GM18505 (cell line): Measurements from ENCODE around the gene VPS18.

Experiments used
- ATAC-seq: cut with Tn5 transposase; IDR thresholded peaks from one replicate; pipeline ENCODE4 v1.9.1; 2021; ENCODE audit not compliant: unreplicated experiment
- POLR2A ChIP-seq: IDR thresholded peaks from 4 replicates; pipeline ENCODE4 v1.6.1; 2011; ENCODE audit warnings: borderline replicate concordance; ENCODE audit not compliant: insufficient read depth, insufficient read length; ENCODE audit errors: extremely low read depth

VPS18 gene

DNA sequence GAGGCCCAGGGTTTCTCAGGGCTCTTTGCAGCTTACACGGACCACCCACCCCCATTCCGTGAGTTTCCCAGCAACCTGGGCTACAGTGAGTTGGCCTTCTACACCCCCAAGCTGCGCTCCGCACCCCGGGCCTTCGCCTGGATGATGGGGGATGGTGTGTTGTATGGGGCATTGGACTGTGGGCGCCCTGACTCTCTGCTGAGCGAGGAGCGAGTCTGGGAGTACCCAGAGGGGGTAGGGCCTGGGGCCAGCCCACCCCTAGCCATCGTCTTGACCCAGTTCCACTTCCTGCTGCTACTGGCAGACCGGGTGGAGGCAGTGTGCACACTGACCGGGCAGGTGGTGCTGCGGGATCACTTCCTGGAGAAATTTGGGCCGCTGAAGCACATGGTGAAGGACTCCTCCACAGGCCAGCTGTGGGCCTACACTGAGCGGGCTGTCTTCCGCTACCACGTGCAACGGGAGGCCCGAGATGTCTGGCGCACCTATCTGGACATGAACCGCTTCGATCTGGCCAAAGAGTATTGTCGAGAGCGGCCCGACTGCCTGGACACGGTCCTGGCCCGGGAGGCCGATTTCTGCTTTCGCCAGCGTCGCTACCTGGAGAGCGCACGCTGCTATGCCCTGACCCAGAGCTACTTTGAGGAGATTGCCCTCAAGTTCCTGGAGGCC, 5.4 kb downstream of the VPS18 start:
- no peak for TF ChIP-seq POLR2A
- no peak for ATAC-seq

DNA sequence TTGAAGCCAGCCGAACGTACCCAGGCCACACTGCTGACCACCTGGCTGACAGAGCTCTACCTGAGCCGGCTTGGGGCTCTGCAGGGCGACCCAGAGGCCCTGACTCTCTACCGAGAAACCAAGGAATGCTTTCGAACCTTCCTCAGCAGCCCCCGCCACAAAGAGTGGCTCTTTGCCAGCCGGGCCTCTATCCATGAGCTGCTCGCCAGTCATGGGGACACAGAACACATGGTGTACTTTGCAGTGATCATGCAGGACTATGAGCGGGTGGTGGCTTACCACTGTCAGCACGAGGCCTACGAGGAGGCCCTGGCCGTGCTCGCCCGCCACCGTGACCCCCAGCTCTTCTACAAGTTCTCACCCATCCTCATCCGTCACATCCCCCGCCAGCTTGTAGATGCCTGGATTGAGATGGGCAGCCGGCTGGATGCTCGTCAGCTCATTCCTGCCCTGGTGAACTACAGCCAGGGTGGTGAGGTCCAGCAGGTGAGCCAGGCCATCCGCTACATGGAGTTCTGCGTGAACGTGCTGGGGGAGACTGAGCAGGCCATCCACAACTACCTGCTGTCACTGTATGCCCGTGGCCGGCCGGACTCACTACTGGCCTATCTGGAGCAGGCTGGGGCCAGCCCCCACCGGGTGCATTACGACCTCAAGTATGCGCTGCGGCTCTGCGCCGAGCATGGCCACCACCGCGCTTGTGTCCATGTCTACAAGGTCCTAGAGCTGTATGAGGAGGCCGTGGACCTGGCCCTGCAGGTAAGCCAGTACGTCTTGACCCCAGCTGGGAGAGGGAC, 6.2 kb downstream of the VPS18 start:
- TF ChIP-seq POLR2A = no peak
- ATAC-seq = no peak

- no peak for ATAC-seq
- TF ChIP-seq POLR2A = no peak
These were observed 6.8 kb downstream of the VPS18 start for GRCh38 chr15:40901053-40901443.

GRCh38 chr15:40902605-40903561, 8.6 kb downstream of the VPS18 start:
- no peak for ATAC-seq
- TF ChIP-seq POLR2A = no peak

DNA sequence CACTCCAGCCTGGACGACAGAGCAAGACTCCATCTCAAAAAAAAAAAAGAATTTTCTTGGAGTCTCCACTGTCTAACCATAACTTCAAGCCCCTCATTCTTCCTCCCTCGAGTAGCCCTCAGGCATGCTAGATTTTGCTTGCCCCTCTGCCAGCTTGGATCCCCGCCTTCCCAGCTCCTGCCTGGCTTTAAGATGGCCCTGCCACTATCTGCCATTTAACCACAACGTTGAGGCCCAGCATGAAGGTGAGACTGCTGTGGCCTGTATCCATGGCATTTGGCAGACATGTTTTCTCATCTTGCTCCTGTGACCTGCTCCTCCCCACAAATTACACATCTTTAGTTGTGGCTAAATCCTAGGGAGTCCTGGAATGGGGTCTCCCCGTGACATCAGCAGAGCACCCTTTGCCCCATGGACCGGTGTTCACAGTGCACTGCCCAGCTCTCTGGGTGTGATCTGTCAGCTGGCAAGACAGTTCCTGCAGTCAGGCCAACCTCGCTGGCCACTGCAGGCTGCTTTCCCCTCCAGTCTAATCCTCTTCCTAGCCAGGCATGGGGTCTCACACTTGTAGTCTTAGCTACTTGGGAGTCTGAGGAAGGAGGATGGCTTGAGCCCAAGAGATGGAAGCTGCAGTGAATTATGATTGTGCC, 10.4 kb downstream of the VPS18 start:
- no peak for ATAC-seq

GRCh38 chr15:40906091-40906990, 12.1 kb downstream of the VPS18 start:
- ATAC-seq = peak; percentile 62
- TF ChIP-seq POLR2A = peak; percentile 26

More for the DNA sequence above, 10.4 kb downstream of the VPS18 start:
- no peak for TF ChIP-seq POLR2A

- ATAC-seq = no peak
- no peak for TF ChIP-seq POLR2A
These were observed 12.9 kb downstream of the VPS18 start for GRCh38 chr15:40906991-40907802.

- no peak for ATAC-seq
These were observed 13.8 kb downstream of the VPS18 start for GRCh38 chr15:40908095-40908494.

DNA sequence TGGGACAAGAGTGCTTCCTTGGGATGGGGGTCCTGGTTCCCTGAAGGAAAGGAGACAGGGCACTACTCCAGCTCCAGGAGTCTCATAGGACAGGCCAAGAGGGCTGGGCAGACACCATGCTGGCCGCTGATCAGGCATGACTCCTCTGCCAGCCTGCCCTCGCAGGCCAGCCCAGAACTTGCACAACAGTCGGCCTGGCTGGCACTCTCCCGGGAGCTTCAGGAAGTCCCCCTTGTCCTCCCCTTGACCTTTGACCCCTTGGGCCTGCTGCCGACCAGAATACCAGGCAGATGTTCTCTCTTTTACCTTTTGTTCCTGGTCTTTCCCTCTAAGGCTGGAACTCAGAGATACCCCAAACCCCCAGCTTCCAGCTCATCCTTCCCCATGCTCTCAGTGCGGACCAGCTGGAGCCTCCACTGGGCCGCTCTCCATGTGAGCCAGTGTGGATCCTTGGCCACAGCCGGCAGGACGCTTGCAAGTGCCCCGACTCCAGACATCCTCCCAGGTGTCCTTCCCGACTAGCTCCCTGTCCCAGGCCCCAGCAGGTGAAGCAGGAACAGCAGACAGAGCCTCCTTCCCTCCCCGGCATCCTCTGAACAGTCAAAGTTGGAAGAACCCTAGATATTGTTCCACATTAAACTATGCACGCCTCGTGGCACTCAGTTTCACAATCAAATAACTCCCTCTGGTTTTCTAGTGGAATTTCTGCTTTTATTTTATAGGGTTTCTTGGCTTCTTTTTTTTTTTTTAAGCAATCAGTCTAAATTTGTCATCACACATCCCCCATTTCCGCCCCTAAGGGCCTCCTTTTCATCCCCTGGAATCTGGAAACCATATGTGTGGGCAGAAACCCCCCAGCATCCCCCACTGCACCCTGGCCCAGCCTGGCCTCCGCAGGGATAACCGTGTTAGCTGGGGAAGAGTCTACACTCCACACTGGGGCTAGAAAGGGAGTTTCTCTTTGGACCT, 15.7 kb downstream of the VPS18 start:
- no peak for ATAC-seq
- no peak for TF ChIP-seq POLR2A

More at GRCh38 chr15:40908095-40908494, 13.8 kb downstream of the VPS18 start:
- no peak for TF ChIP-seq POLR2A

DNA sequence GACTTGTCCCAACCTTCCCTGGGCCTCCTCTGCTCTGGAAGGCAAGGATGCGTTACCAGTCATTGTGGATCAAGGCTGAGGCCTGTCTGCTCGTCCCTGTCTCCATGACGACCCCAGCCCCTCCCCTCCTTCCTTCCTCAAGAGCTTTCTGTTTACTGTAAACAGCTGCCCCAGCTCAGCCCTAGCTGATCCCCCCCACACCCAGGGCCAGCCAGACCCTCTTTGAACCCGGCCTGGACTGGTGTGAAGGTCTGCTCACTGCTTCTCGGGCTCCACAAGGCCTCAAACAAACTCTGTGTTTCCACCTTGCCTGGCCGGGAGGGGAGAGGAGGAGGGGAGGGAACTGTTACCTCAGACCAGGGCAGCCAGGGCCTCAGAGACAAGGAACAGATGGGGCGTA, 16.9 kb downstream of the VPS18 start:
- no peak for TF ChIP-seq POLR2A
- ATAC-seq = no peak
